Glomerular visceral epithelial cell (primary cell): ENCODE measurements around the gene ABAT.

Source experiments
- DNase-seq: peaks from one replicate; pipeline ENCODE4 v3.0.0-alpha.2; 2016; ENCODE audit errors: extremely low spot score

ABAT gene

GRCh38 chr16:8717892-8718415 is 43.5 kb downstream of the ABAT start:
- no peak for DNase-seq

- no peak for DNase-seq
Observed at GRCh38 chr16:8718851-8719680, 44.6 kb downstream of the ABAT start.

- DNase-seq: peak; percentile 39
Observed at GRCh38 chr16:8720080-8720966, 45.9 kb downstream of the ABAT start.

- DNase-seq: no peak
Observed at GRCh38 chr16:8720967-8721308, 46.5 kb downstream of the ABAT start.

- no peak for DNase-seq
Observed at GRCh38 chr16:8721336-8722024, 47.1 kb downstream of the ABAT start.

- DNase-seq: no peak
Observed at GRCh38 chr16:8722025-8722348, 47.6 kb downstream of the ABAT start.

- DNase-seq: no peak
Observed at GRCh38 chr16:8725513-8726178, 51.2 kb downstream of the ABAT start.

GRCh38 chr16:8727131-8727806 is 52.9 kb downstream of the ABAT start:
- no peak for DNase-seq

GRCh38 chr16:8727857-8728618 is 53.6 kb downstream of the ABAT start:
- no peak for DNase-seq

- DNase-seq: no peak
Observed at GRCh38 chr16:8729779-8730334, 55.4 kb downstream of the ABAT start.

- no peak for DNase-seq
Observed at GRCh38 chr16:8730335-8730915, 56.0 kb downstream of the ABAT start.

GRCh38 chr16:8733849-8734540 is 59.6 kb downstream of the ABAT start:
- DNase-seq: no peak

- no peak for DNase-seq
Observed at GRCh38 chr16:8735574-8735973, 61.2 kb downstream of the ABAT start.

GRCh38 chr16:8736123-8736668 is 61.8 kb downstream of the ABAT start:
- no peak for DNase-seq

GRCh38 chr16:8739151-8739550 is 64.7 kb downstream of the ABAT start:
- DNase-seq: no peak

- DNase-seq: no peak
Observed at GRCh38 chr16:8739989-8740704, 65.7 kb downstream of the ABAT start.

- DNase-seq: no peak
Observed at GRCh38 chr16:8740775-8741355, 66.4 kb downstream of the ABAT start.

- DNase-seq: no peak
Observed at GRCh38 chr16:8741636-8742035, 67.2 kb downstream of the ABAT start.
